ES-I3 (cell line): Measurements from ENCODE around the gene SFMBT2.

Experiments used
- H3K36me3 ChIP-seq: 2 replicates; pipeline ENCODE4 v1.6.1; 2013; ENCODE audit warnings: mild to moderate bottlenecking, low read length, control low read depth, moderate library complexity; ENCODE audit not compliant: insufficient read depth
- H3K4me1 ChIP-seq: 2 replicates; pipeline ENCODE4 v1.6.1; 2013; ENCODE audit warnings: mild to moderate bottlenecking, control low read depth, low read length; ENCODE audit not compliant: insufficient read depth
- H3K9ac ChIP-seq: 2 replicates; pipeline ENCODE4 v1.6.1; 2013; ENCODE audit warnings: low read depth, mild to moderate bottlenecking, low read length, moderate library complexity
- H3K9me3 ChIP-seq: 2 replicates; pipeline ENCODE4 v1.6.1; 2013; ENCODE audit warnings: mild to moderate bottlenecking, low read length, moderate library complexity; ENCODE audit not compliant: control insufficient read depth, insufficient read depth

SFMBT2 gene

DNA sequence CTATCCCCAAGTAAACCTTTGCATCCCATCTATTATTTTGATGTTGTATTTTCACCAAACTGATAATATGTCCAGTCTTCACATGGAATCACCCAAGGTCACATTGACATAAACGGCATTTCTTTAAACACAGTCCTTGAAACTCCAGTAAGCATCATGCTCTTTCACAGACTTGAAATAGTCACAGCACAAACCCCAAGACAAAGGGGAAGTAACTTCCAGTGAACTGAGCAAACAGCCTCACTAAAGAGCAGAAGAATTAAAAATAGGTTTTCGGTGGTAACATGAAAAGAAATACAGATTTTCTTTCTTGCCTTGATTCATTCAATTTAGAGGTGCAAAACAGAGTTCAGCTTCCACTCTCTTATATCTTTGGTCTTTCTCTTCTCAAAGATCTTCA, 253.7 kb downstream of the SFMBT2 start:
- Histone ChIP-seq H3K9me3 (no peaks in the 10 kb centered on the region), H3K36me3 (no peaks in the 10 kb centered on the region), H3K9ac (no peak overlapping the region), H3K4me1 (peaks cover 3% of the 10 kb centered on the region; the same call in 1 of the 2 replicates)

DNA sequence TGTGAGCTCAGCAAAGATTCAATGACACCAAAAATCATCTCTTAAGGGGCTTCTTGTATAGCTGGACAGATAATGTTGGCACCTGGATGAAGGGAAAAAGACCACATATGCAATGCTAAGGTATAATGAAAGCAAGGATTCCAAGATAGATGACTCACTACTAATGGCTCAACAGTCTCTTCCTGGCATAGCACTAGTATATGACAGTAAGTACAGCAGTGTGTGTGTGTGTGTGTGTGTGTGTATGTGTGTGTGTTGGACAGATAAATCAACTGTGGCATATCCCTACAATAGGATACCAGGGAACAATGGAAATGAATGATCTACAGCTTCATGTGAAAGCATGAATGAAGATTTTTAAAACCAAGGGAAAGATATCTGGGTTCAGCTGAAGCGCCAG, 257.1 kb downstream of the SFMBT2 start:
- Histone ChIP-seq H3K9ac (no peak overlapping the region), H3K36me3 (no peaks in the 10 kb centered on the region), H3K9me3 (no peaks in the 10 kb centered on the region), H3K4me1 (peaks cover 3% of the 10 kb centered on the region; the same call in 1 of the 2 replicates)

DNA sequence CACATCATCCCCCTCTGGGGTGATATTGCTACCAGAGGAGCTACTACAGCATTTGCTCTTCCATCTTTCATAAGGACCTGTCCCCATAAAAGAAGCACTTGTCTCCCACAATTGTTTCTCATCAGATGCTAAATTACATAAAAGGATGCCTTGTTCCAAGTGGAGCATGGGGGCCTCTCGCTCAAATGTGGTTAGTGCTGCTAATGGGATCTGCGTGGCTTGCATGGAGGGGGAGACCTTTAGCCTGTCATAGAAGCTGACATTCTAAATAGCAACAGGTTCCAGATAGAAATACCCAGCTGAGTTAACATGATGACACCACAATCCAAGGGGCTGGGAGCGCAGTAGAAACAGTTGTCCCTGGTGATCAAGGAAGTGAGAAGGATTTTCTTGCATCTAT, 257.9 kb downstream of the SFMBT2 start:
- Histone ChIP-seq H3K4me1 (peaks cover 3% of the 10 kb centered on the region; the same call in 1 of the 2 replicates), H3K9ac (no peak overlapping the region), H3K9me3 (no peaks in the 10 kb centered on the region), H3K36me3 (no peaks in the 10 kb centered on the region)

DNA sequence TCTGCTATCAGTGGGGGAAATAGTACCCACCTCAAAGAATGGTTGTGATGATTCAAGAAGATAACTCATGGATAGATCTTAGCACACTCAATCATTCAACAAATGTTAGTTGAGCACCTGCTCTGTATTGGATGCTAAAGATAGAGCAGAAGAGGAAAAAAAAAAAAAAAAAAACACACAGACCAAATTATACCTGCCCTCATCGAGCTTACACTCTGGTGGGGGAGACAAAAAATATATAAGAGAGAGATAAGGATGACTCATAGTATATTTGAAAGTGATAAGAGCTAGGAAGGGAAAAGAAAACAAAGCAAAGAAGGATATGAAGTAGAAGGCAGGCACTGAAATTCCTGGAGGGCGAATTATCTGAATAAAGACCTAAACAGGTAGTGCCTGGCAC, 258.5 kb downstream of the SFMBT2 start:
- Histone ChIP-seq H3K4me1 (peaks cover 3% of the 10 kb centered on the region; the same call in 1 of the 2 replicates), H3K9ac (no peak overlapping the region), H3K9me3 (no peaks in the 10 kb centered on the region), H3K36me3 (no peaks in the 10 kb centered on the region)

DNA sequence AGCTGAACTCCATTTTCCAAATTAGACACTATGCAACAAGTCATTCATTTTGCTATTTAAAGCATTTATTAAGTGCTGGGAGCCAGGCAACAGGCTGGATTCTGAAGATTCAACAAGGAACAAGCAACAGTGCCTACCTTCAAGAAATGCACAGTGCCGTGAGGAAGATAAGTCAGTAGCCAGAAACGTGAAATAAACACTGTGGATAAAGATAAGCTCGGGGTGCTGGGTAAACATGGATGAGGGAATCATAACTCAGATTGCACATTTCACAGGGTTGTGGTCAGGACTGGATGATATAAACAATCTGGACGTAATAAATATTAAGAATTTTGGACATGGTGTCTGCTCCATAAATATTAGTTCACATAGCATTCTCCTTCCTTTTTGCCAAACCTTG, 259.3 kb downstream of the SFMBT2 start:
- Histone ChIP-seq H3K4me1 (peaks cover 7% of the 10 kb centered on the region; the same call in 1 of the 2 replicates), H3K36me3 (no peaks in the 10 kb centered on the region), H3K9ac (no peak overlapping the region), H3K9me3 (no peaks in the 10 kb centered on the region)

DNA sequence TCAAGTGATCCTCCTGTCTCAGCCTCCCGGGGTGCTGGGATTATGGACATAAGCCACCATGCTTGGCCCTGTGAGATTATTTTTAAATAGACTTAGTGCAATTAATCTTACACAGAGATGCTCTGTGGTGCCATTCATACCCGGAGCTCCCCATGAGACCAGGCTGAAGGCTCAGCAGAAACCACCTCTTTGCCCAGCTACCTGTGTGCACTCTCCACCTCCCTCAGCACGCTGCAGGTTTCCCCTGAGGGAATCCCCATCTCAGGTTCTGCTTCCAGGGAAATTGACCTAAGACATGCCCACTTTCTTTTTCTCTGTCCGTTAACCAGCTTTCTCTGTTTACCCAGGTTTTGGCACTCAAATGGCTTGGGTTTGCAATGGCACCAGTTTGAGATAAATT, 260.5 kb downstream of the SFMBT2 start:
- Histone ChIP-seq H3K9ac (no peak overlapping the region), H3K36me3 (no peaks in the 10 kb centered on the region), H3K4me1 (peaks cover 7% of the 10 kb centered on the region; the same call in 1 of the 2 replicates), H3K9me3 (no peaks in the 10 kb centered on the region)

DNA sequence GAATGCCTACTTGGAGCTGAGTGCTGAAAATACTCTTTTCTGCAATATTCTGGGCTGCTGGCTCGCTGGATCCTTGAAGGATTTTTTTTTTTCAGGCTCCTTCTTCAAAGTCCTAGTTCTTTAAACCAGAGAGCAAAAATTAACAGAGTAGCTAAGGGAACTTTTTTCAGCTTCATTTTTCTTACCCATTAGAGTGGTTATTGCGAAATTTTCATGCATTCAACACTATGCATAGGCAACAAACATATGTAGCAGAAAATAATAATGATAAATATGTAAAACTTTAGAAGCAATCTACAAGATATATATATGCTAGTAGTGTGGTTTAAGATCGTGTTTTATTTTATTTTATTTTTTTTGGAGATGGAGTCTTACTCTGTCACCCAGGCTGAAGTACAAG, 264.6 kb downstream of the SFMBT2 start:
- H3K9ac ChIP-seq, result no peak overlapping the region
- H3K4me1 ChIP-seq, result peaks cover 4% of the 10 kb centered on the region; the same call in 1 of the 2 replicates
- H3K36me3 ChIP-seq, result no peaks in the 10 kb centered on the region
- no peaks in the 10 kb centered on the region for H3K9me3 ChIP-seq

DNA sequence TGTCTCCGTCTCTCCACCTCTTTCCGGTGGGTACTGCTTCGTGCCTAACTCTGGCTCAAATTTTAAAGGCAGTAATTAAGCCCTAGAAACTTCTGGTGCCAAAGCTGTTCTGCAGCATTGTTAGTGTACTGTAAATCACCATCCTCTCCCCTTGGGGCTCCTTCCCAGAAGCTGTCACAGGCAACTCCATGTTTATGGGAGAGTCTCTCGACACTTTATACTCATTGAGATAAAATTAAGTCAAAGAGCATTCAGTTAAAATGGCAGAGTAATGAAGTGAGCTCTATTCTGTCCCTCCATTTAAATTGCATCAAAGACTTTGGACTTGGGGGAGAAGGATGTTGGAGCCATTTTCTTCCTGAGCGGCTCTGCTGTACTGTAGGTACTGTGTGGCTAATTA, 274.8 kb downstream of the SFMBT2 start:
- H3K4me1 ChIP-seq, result no peaks in the 10 kb centered on the region

DNA sequence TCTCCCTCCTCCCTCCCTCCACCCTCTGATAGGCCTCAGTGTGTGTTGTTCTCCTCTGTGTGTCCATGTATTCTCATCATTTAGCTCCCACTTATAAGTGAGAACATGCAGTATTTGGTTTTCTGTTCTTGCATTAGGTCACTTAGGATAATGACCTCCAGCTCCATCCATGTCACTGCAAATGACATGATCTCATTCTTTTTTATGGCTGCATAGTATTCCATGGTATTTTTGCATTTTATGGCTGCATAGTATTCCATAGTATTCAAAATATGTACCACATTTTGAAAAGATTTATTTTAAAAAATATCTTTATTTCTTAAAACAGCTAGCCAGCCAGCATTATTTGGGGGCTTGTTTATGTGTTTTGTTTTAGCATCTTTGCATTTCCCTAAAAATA, 275.6 kb downstream of the SFMBT2 start:
- no peak overlapping the region for H3K9ac ChIP-seq
- H3K4me1 ChIP-seq, result no peaks in the 10 kb centered on the region
- H3K36me3 ChIP-seq, result no peaks in the 10 kb centered on the region
- no peaks in the 10 kb centered on the region for H3K9me3 ChIP-seq

More for the DNA sequence above, 274.8 kb downstream of the SFMBT2 start:
- H3K9me3 ChIP-seq, result no peaks in the 10 kb centered on the region
- H3K9ac ChIP-seq, result no peak overlapping the region
- H3K36me3 ChIP-seq, result no peaks in the 10 kb centered on the region

DNA sequence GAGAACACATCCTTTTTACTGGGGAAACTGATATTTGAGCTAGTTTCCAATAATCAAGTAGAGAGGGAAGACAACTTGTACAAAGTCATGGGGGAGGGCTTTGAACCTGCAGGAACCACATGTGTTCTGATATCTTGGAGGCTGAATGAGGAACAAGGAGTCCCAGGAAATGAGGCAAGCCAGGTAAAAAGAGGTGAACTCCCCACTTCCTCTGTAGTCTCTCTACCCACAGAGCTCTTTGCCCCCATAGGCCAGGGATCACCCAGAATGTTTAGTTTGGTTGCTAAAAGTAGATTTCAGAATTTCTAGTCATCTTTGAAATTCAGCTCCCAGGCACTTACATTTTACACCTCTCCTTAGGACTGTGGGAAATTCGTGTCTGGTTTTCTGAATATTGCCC, 276.4 kb downstream of the SFMBT2 start:
- H3K36me3 ChIP-seq, result no peaks in the 10 kb centered on the region
- H3K9ac ChIP-seq, result no peak overlapping the region
- no peaks in the 10 kb centered on the region for H3K9me3 ChIP-seq
- H3K4me1 ChIP-seq, result no peaks in the 10 kb centered on the region

DNA sequence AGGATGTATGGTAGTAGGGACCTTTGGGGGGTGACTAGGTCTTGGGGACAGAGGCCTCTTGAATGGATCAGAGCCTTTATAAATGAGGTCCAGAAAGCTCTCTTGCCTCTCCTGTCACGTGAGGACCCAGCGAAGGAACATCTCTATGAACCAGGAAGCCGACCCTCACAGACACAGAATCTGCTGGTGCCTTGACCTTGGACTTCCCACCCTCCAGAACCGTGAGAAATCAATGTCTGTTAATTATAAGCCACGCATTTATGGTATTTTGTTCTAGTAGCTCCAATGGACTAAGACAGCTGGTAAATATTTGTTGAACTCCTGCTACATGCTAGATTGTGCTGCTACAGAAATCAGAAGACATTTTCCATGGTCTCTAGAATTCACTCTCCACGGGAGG, 276.9 kb downstream of the SFMBT2 start:
- H3K9ac ChIP-seq, result no peak overlapping the region
- H3K4me1 ChIP-seq, result no peaks in the 10 kb centered on the region
- no peaks in the 10 kb centered on the region for H3K36me3 ChIP-seq
- no peaks in the 10 kb centered on the region for H3K9me3 ChIP-seq

DNA sequence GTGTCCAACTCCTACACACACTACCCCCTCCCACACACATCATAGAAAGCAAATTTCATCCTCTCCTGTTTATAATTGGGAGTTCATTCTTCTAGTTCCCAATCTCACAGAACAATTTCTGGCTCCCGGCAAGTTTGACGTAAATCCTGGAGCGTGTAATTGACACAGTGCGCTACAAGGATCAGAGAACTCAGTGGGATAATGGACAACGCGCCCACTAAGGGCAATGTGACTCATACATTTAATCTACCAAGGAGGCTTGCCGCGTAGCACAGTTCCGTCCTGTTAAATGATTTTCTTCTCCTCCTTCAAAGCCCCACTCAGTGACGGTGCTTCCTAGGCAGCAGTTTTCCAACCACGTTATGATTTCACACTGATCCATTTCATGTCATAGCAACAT, 277.6 kb downstream of the SFMBT2 start:
- no peaks in the 10 kb centered on the region for H3K9me3 ChIP-seq

DNA sequence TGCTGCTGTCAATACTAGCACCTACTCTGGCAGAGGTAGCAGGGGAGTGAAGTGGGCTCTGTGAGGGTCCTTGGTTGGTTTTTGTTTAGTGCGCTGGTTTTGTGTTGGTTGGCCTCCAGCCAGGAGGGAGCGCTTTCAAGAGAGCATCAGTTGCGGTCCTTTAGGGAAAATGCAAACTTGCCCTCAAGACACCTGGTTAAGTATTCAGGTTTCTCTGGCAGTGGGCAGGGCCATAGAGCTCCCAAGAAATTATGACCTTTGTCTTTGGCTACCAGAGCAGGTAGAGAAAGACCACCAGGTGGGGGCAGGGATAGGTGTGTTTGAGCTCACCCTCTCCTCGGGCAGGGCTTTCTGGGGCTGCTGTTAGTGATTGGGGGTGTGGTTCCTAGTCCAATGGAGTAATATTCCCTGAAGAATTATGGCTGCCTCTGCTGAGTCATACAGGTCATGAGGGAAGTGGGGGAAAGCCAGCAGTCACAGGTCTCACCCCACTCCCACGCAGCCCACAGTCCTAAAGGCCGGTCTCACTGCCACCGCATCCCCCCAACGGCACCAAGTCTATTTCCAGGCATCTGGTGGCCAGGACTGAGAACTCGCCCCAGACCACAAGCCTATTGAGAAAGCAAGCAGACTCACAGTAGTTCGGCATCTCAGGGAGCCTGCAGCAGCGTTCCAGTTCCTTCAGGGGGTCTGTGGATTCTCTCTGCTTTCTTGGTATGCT, 280.5 kb downstream of the SFMBT2 start:
- Histone ChIP-seq H3K9ac (no peak overlapping the region), H3K36me3 (no peaks in the 10 kb centered on the region), H3K9me3 (no peaks in the 10 kb centered on the region), H3K4me1 (no peaks in the 10 kb centered on the region)

More for the DNA sequence above, 277.6 kb downstream of the SFMBT2 start:
- H3K4me1 ChIP-seq, result no peaks in the 10 kb centered on the region
- no peak overlapping the region for H3K9ac ChIP-seq
- no peaks in the 10 kb centered on the region for H3K36me3 ChIP-seq

DNA sequence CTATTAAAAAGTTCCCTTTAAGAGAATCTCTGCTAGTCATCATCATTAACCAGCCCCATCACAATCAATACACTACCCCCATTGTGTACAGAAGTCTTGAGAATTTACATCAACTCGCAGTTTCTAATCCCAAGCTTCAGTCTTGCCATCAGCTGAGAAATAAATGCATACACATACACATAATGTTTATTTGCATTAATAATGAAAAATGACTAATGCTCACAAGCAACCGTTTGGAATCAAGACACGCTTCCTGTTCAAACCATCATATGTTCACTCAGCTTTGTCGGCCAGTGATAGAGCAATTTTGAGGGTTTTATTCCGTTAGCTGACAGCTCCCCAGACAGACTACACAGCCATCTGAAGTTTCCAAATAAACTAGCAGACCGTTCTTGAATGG, 287.1 kb downstream of the SFMBT2 start:
- no peaks in the 10 kb centered on the region for H3K4me1 ChIP-seq
- no peak overlapping the region for H3K9ac ChIP-seq
- no peaks in the 10 kb centered on the region for H3K9me3 ChIP-seq
- H3K36me3 ChIP-seq, result no peaks in the 10 kb centered on the region

DNA sequence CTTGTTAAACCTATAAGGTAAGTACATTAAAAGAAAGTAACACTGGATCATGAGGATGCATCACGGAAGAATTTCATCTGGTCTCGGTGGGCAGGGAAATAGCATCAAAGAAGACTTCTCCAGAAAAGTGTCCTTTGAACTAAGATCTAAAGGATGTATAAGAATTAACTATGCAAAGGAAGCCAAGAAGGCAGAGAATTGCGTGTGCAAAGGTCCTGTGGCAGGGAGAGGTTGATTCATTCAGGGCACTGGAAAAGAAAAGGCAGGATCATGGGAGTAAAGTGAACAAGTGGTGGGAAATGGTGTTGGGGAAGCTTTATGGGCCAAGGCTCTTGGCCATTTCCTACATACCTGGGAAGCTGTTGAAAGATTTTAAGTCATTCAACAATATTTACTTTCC, 288.3 kb downstream of the SFMBT2 start:
- H3K36me3 ChIP-seq, result no peaks in the 10 kb centered on the region
- H3K4me1 ChIP-seq, result no peaks in the 10 kb centered on the region
- no peak overlapping the region for H3K9ac ChIP-seq
- no peaks in the 10 kb centered on the region for H3K9me3 ChIP-seq
